Measurements from ENCODE around the gene OMG. TPM values are rescaled to one million over a fixed set of nuclear protein-coding genes. Genes with fewer than 3 reads are reported as not detected.

Gene OMG
- polyA plus RNA-seq, 1 of the 3 experiments (the other 2 are of a cell fraction): 0.61 TPM

GRCh38 chr17:31310886-31311285, 13.8 kb upstream of the OMG start (continued):
- TF ChIP-seq REST (IDR thresholded peaks at IDR 0.05; ENCODE audit: low read depth, low read length) (no peak), MEF2A (IDR thresholded peaks at IDR 0.05; ENCODE audit: borderline replicate concordance, low read depth) (no peak), RXRA (IDR thresholded peaks at IDR 0.05; ENCODE audit: borderline replicate concordance, low read depth) (no peak), TEAD4 (IDR thresholded peaks at IDR 0.05; ENCODE audit: borderline replicate concordance, insufficient read depth) (no peak), SMC3 (IDR thresholded peaks at IDR 0.05; ENCODE audit: low read depth, low read length) (no peak), YY1 (IDR thresholded peaks at IDR 0.05; ENCODE audit: low read depth) (no peak), FOXM1 (IDR thresholded peaks at IDR 0.05; ENCODE audit: low read depth) (no peak)

GRCh38 chr17:31310260-31310659, 13.2 kb upstream of the OMG start:
- Histone ChIP-seq H3K27ac (ENCODE audit: low read depth in 2 of 2, low read length in 1 of 2) (no peak overlapping the region), H2AFZ (ENCODE audit: low read depth) (no peak overlapping the region), H3F3A (replicated peaks; ENCODE audit: insufficient read depth) (peaks cover 16% of the 10 kb centered on the region), H3K4me3 (ENCODE audit: low read depth in 2 of 2, low read length in 1 of 2) (no peak overlapping the region), H3K4me2 (no peak overlapping the region), H3K9ac (no peak overlapping the region), H3K9me3 (no peaks in the 10 kb centered on the region; the same call in 1 of the 2 replicates), H3K79me2 (ENCODE audit: insufficient read depth) (0 out of 2 replicates have a peak, but pooled peaks cover 2% of the 10 kb centered on the region), H3K36me3 (replicated peaks in 1 of 2; ENCODE audit: control insufficient read depth in 1 of 2, insufficient read depth in 2 of 2, low read length in 1 of 2) (peaks cover 0 to 12% of the 10 kb centered on the region in 2 experiments), H3K27me3 (ENCODE audit: insufficient read depth) (no peaks in the 10 kb centered on the region), H3K4me1 (ENCODE audit: control insufficient read depth in 1 of 2, insufficient read depth in 2 of 2, low read depth in 1 of 2, low read length in 1 of 2) (peaks cover 0 to 3% of the 10 kb centered on the region in 2 experiments; a peak in 1 of 4 replicates), H4K20me1 (ENCODE audit: insufficient read depth) (no peaks in the 10 kb centered on the region), H3K9me2 (no peaks in the 10 kb centered on the region)
- ChIA-PET POLR2A (no interaction called here), CTCF (no interaction called here)
- TF ChIP-seq MAX (IDR thresholded peaks at IDR 0.05; ENCODE audit: low read depth) (no peak), YY1 (IDR thresholded peaks at IDR 0.05; ENCODE audit: low read depth) (no peak), RCOR1 (IDR thresholded peaks at IDR 0.05; ENCODE audit: low read length) (no peak), MXI1 (IDR thresholded peaks at IDR 0.05; ENCODE audit: low read depth, low read length) (no peak), NFIC (IDR thresholded peaks at IDR 0.05; ENCODE audit: borderline replicate concordance) (no peak), RFX5 (IDR thresholded peaks at IDR 0.05; ENCODE audit: low read length) (no peak), FOXM1 (IDR thresholded peaks at IDR 0.05; ENCODE audit: low read depth) (no peak), TCF12 (IDR thresholded peaks at IDR 0.05) (no peak)
- 60% methylated on average over 2 of the region's 2 CpGs for WGBS (ENCODE audit: low lambda C conversion rate)
- no peak for DNase-seq

GRCh38 chr17:31309556-31309955, 12.5 kb upstream of the OMG start:
- DNase-seq: no peak
- Histone ChIP-seq H4K20me1 (ENCODE audit: insufficient read depth) (no peaks in the 10 kb centered on the region), H3K9me3 (no peaks in the 10 kb centered on the region; the same call in 1 of the 2 replicates), H3K9me2 (no peaks in the 10 kb centered on the region), H3K4me1 (ENCODE audit: control insufficient read depth in 1 of 2, insufficient read depth in 2 of 2, low read depth in 1 of 2, low read length in 1 of 2) (peaks cover 0 to 3% of the 10 kb centered on the region in 2 experiments; a peak in 1 of 4 replicates), H3K27me3 (ENCODE audit: insufficient read depth) (no peaks in the 10 kb centered on the region), H3K9ac (no peak overlapping the region), H3K36me3 (replicated peaks in 1 of 2; ENCODE audit: control insufficient read depth in 1 of 2, insufficient read depth in 2 of 2, low read length in 1 of 2) (peaks cover 0 to 12% of the 10 kb centered on the region in 2 experiments), H2AFZ (ENCODE audit: low read depth) (no peak overlapping the region), H3K27ac (ENCODE audit: low read depth in 2 of 2, low read length in 1 of 2) (no peak overlapping the region), H3K4me3 (ENCODE audit: low read depth in 2 of 2, low read length in 1 of 2) (no peak overlapping the region), H3F3A (replicated peaks; ENCODE audit: insufficient read depth) (peaks cover 15% of the 10 kb centered on the region), H3K4me2 (no peak overlapping the region), H3K79me2 (ENCODE audit: insufficient read depth) (peaks cover 9% of the 10 kb centered on the region; the same call in 1 of the 2 replicates)
- POLR2A ChIA-PET: no interaction called here
- WGBS (ENCODE audit: low lambda C conversion rate): 94% methylated on average over 2 of the region's 2 CpGs
- CTCF ChIA-PET: no interaction called here
- TF ChIP-seq CTCF (IDR thresholded peaks at IDR 0.05): no peak
- TF ChIP-seq GABPA (IDR thresholded peaks at IDR 0.05; ENCODE audit: low read depth): no peak
- TF ChIP-seq TAF1 (IDR thresholded peaks at IDR 0.05; ENCODE audit: borderline replicate concordance, low read depth, low read length): no peak
- TF ChIP-seq PBX3 (IDR thresholded peaks at IDR 0.05): no peak
- TF ChIP-seq EZH2phosphoT487 (IDR thresholded peaks at IDR 0.05; ENCODE audit: borderline replicate concordance, low read depth): no peak
- TF ChIP-seq ELF1 (IDR thresholded peaks at IDR 0.05): no peak
- TF ChIP-seq CHD2 (IDR thresholded peaks at IDR 0.05; ENCODE audit: low read length, partially characterized antibody): no peak
- TF ChIP-seq JUND (IDR thresholded peaks at IDR 0.05): no peak

Data from SK-N-SH (cell line).